Tibial nerve (tissue), 3 donors: ENCODE results near the gene SMIM10L2A.

Experiments used
- CTCF ChIP-seq, 5 experiments: fragments of 200-600 bp in 3 of 5; fragments of 450-650 bp in 2 of 5; sonication (generic) in 3 of 5; IDR thresholded peaks; one replicate each; pipeline ENCODE4 v1.5.1; 2016 to 2019; ENCODE audit warnings: antibody characterized with exemption in 5 of 5, mild to moderate bottlenecking in 3 of 5, moderate library complexity in 2 of 5
- POLR2A ChIP-seq, 2 donors: fragments of 450-650 bp; IDR thresholded peaks; one replicate each; pipeline ENCODE4 v1.6.1; 2017; ENCODE audit warnings: antibody characterized with exemption in 2 of 2, mild to moderate bottlenecking in 2 of 2, moderate library complexity in 2 of 2

- TF ChIP-seq CTCF (IDR thresholded peaks at IDR 0.05) (no peak), POLR2A (IDR thresholded peaks at IDR 0.05) (no peak)
Measured at GRCh38 chrX:135389243-135389642, 32.5 kb upstream of the SMIM10L2A start.
